ENCODE measurements around the gene SLC35D1. TPM values are rescaled to one million over a fixed set of nuclear protein-coding genes. Genes with fewer than 3 reads are reported as not detected.

The SLC35D1 gene
- total RNA-seq, 2 donors from 2014 or later, result 48.1 to 75.9 TPM

DNA sequence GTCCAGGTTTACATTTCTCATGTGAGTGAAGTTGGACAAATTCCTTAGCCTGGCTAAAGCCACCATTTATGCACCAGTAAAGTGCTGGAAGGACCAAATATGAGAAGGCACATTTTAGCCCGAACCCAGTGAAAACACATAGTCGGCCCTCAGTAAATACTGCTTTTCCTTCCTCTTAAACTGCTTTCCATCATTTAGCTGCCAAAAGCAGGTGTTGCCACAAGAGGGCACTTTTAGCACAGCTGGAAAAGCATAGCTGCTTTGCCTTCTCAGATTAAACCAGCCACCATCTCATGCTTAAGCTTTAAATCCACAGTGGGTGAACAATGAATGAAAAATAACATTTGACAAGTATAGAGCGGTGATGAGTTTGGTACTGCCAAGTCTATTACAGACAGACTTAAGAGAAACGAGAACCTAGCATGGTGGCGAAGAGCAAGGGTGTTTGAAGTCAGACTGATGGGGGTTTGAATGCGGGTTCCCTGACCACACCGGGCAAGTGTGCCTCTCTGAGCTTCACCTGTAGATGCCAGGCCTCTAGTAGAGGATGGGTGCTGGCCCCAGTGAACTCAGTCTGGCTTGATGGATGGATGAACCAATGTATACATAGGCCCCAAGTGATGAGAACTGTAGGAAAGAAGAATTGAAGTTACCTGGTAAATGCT is 57.8 kb downstream of the SLC35D1 start:
- DNase-seq, result peak; percentile 75
- no peak overlapping the region for H3K4me3 ChIP-seq
- no peaks in the 10 kb centered on the region for H3K4me1 ChIP-seq
- no peaks in the 10 kb centered on the region for H3K27me3 ChIP-seq
- intact Hi-C loops (cut with DNase I), result loop anchor here (2.0 to 10.0 kb wide), 2 partner anchors 153 to 231 kb away; no protein-coding TSS in a partner anchor
- no peak overlapping the region for H3K9ac ChIP-seq (ENCODE audit: low read depth in 2 of 2, low read length in 2 of 2)
- TF ChIP-seq, protein P1, sequence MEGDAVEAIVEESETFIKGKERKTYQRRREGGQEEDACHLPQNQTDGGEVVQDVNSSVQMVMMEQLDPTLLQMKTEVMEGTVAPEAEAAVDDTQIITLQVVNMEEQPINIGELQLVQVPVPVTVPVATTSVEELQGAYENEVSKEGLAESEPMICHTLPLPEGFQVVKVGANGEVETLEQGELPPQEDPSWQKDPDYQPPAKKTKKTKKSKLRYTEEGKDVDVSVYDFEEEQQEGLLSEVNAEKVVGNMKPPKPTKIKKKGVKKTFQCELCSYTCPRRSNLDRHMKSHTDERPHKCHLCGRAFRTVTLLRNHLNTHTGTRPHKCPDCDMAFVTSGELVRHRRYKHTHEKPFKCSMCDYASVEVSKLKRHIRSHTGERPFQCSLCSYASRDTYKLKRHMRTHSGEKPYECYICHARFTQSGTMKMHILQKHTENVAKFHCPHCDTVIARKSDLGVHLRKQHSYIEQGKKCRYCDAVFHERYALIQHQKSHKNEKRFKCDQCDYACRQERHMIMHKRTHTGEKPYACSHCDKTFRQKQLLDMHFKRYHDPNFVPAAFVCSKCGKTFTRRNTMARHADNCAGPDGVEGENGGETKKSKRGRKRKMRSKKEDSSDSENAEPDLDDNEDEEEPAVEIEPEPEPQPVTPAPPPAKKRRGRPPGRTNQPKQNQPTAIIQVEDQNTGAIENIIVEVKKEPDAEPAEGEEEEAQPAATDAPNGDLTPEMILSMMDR (IDR thresholded peaks at IDR 0.05), result peak; percentile 56
- H3K36me3 ChIP-seq, result no peaks in the 10 kb centered on the region
- no peak overlapping the region for H3K27ac ChIP-seq
- H3K9me3 ChIP-seq, result no peaks in the 10 kb centered on the region

DNA sequence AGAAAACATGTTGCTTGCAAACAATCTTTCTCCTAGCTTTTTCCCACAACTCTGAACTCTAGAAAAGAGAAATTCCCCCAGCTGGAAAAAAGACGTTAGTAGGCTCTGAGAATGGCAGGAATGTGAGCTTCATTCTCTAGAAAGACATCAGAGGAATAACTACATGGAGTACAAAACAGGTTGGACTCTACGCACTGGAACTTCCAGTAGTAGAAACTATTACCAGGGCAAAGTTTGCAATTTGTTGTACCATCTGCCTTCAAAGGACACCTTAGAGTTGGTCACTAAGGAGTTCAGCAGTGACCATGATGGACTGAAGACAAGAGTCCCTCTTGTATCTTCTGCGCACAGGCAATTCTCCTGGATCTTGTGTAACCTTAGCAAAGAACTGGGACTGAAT is 60.9 kb downstream of the SLC35D1 start:
- Histone ChIP-seq H3K4me3 (no peak overlapping the region), H3K9me3 (no peaks in the 10 kb centered on the region), H3K4me1 (no peaks in the 10 kb centered on the region), H3K9ac (ENCODE audit: low read depth in 2 of 2, low read length in 2 of 2) (no peak overlapping the region), H3K36me3 (no peaks in the 10 kb centered on the region), H3K27me3 (no peaks in the 10 kb centered on the region), H3K27ac (no peak overlapping the region)
- DNase-seq, result no peak
- intact Hi-C loops (cut with DNase I), result loop anchor here (10.0 kb wide), 1 partner anchor 228 kb away; no protein-coding TSS in a partner anchor
- TF ChIP-seq, protein P1 (IDR thresholded peaks at IDR 0.05), result no peak

DNA sequence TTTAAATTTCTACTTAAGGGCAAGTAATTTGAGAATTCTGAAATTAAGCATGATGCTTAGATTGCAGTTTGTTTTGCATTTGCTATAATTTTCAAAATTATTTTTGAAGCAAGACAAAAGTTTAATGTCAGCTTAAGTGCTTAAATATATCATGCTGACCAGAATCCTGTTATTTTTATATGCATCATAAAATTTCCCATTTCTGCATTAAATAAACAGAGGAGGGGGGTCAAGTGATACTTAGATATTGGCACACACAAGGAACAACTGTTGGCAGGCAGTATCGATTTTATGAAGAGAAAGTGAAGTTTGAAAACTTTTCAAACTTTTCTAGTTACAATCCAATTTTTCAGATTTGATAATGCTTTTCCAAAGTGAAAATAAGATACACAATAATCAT is 68.1 kb downstream of the SLC35D1 start:
- no peak overlapping the region for H3K9ac ChIP-seq (ENCODE audit: low read depth in 2 of 2, low read length in 2 of 2)
- no peak overlapping the region for H3K27ac ChIP-seq
- no peak overlapping the region for H3K4me3 ChIP-seq
- DNase-seq, result no peak
- H3K9me3 ChIP-seq, result no peaks in the 10 kb centered on the region
- H3K36me3 ChIP-seq, result peaks cover 9% of the 10 kb centered on the region
- TF ChIP-seq, protein P1 (IDR thresholded peaks at IDR 0.05), result no peak
- H3K27me3 ChIP-seq, result no peaks in the 10 kb centered on the region
- intact Hi-C loops (cut with DNase I), result no loop called here
- peaks cover 2% of the 10 kb centered on the region for H3K4me1 ChIP-seq

DNA sequence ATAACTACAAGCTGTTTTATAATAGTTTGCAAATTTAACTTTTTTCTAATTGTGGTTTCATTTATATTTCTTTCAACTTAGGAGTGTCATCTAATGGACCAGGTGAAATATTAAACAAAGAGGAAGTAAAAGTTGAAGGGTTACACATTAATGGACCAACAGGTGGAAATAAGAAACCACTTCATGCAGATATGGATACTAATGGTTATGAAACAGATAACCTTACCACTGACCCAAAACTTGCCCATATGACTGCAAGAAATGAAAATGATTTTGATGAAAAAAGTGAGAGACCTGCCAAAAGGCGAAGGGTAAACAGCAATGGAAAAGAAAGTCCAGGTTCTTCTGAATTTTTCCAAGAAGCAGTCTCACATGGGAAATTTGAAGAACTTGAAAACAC is 69.5 kb downstream of the SLC35D1 start:
- DNase-seq, result no peak
- H3K4me1 ChIP-seq, result peaks cover 10% of the 10 kb centered on the region
- H3K27me3 ChIP-seq, result no peaks in the 10 kb centered on the region
- H3K27ac ChIP-seq, result no peak overlapping the region
- H3K9ac ChIP-seq (ENCODE audit: low read depth in 2 of 2, low read length in 2 of 2), result no peak overlapping the region
- H3K36me3 ChIP-seq, result peaks cover 9% of the 10 kb centered on the region
- TF ChIP-seq, protein P1 (IDR thresholded peaks at IDR 0.05), result no peak
- intact Hi-C loops (cut with DNase I), result no loop called here
- H3K9me3 ChIP-seq, result no peaks in the 10 kb centered on the region
- H3K4me3 ChIP-seq, result no peak overlapping the region

DNA sequence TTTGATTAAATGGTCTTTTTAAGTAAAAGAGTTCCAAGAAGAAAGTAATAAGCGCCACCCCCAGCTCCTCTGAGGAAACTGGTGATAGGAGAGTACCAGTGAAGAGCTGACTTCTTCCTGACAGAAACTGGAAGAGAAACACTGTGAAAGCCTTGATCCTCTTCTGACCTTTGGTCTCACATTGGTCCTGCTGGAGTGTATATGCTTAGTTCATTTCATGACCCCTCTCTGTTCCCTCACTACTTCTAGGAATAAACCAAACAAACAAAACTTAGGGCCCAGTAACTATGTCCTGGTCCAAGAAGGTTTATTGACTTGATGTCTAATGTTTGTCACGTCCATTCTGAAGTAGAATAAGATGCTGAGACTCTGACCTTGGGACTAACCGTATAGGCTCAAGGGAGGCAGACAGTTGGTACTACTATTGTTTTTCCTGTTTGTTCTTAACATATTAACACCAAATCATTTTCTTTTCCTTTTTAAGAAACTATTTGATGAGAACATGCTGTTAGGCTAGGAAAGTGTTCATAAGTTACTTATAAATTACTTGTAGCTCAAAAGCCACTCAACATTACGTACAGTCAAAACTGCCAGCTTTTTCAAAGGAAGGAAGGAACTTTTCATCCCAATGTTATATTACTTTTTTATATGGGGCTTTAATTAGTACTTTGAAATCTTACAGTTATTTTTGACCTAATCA is 71.2 kb downstream of the SLC35D1 start:
- Histone ChIP-seq H3K27ac (no peak overlapping the region), H3K27me3 (no peaks in the 10 kb centered on the region), H3K36me3 (peaks cover 14% of the 10 kb centered on the region), H3K9me3 (no peaks in the 10 kb centered on the region), H3K4me1 (peaks cover 10% of the 10 kb centered on the region), H3K4me3 (no peak overlapping the region), H3K9ac (ENCODE audit: low read depth in 2 of 2, low read length in 2 of 2) (no peak overlapping the region)
- intact Hi-C loops (cut with DNase I), result no loop called here
- DNase-seq, result no peak
- TF ChIP-seq, protein P1 (IDR thresholded peaks at IDR 0.05), result no peak
